CD14-positive monocyte (primary cell): ENCODE measurements around the gene EXOC3L4. TPM values are rescaled to one million over a fixed set of nuclear protein-coding genes. Genes with fewer than 3 reads are reported as not detected.

Experiments used
- DNase-seq, 3 donors: peaks; one replicate each; pipeline ENCODE4 v3.0.0-alpha.2; 2011 to 2022
- H2AFZ ChIP-seq: 2 replicates; pipeline ENCODE4 v1.6.0; 2012; ENCODE audit warnings: mild to moderate bottlenecking, low read depth, low read length, inconsistent platforms; ENCODE audit not compliant: insufficient read depth, poor library complexity, severe bottlenecking
- H3K27ac ChIP-seq, 2 donors: 1 replicate in 1 of 2; 2 replicates in 1 of 2; pipeline ENCODE4 v1.5.1; 2012 to 2013; ENCODE audit warnings: low read length in 2 of 2, control low read depth in 1 of 2, inconsistent platforms in 1 of 2, low read depth in 1 of 2, mild to moderate bottlenecking in 1 of 2
- H3K27me3 ChIP-seq, 2 donors: one replicate each; pipeline versions ENCODE4 v1.6.0 to v1.6.1; 2011 to 2013; ENCODE audit warnings: low read length in 2 of 2; ENCODE audit not compliant: control insufficient read depth in 2 of 2, insufficient read depth in 2 of 2
- H3K36me3 ChIP-seq, 2 donors: replicated peaks in 1 of 2; 1 replicate in 1 of 2; 2 replicates in 1 of 2; pipeline versions ENCODE4 v1.5.1 to v1.6.1; 2012 to 2013; ENCODE audit warnings: low read length in 2 of 2, control low read depth in 1 of 2, inconsistent platforms in 1 of 2, mild to moderate bottlenecking in 1 of 2; ENCODE audit not compliant: insufficient read depth in 2 of 2, control insufficient read depth in 1 of 2
- H3K4me1 ChIP-seq, 2 donors: 1 replicate in 1 of 2; 2 replicates in 1 of 2; pipeline versions ENCODE4 v1.5.1 to v1.6.1; 2012 to 2013; ENCODE audit warnings: low read length in 2 of 2, control low read depth in 1 of 2, inconsistent platforms in 1 of 2, mild to moderate bottlenecking in 1 of 2, moderate library complexity in 1 of 2; ENCODE audit not compliant: insufficient read depth in 2 of 2, control insufficient read depth in 1 of 2
- H3K4me2 ChIP-seq: replicated peaks from 2 replicates; pipeline ENCODE3; 2012; ENCODE audit warnings: low read length, moderate library complexity, mild to moderate bottlenecking; ENCODE audit not compliant: poor library complexity, severe bottlenecking; ENCODE audit errors: extremely low read depth
- H3K4me3 ChIP-seq, 3 experiments: fragments of 200-600 bp in 1 of 3; sonication (generic) in 1 of 3; replicated peaks in 1 of 3; 1 replicate in 2 of 3; 2 replicates in 1 of 3; pipeline ENCODE4 v1.5.1; 2011 to 2013; ENCODE audit warnings: low read length in 3 of 3, mild to moderate bottlenecking in 3 of 3, control low read depth in 2 of 3, low read depth in 2 of 3, inconsistent platforms in 1 of 3, moderate library complexity in 1 of 3
- H3K79me2 ChIP-seq: 2 replicates; pipeline ENCODE4 v1.6.0; 2012; ENCODE audit warnings: mild to moderate bottlenecking, control low read depth, inconsistent platforms, low read length, moderate library complexity; ENCODE audit not compliant: insufficient read depth
- H3K9ac ChIP-seq: 2 replicates; pipeline ENCODE4 v1.6.0; 2017; ENCODE audit warnings: low read length, mild to moderate bottlenecking; ENCODE audit not compliant: insufficient read depth, poor library complexity, severe bottlenecking
- H3K9me3 ChIP-seq, 2 donors: replicated peaks in 1 of 2; 1 replicate in 1 of 2; 2 replicates in 1 of 2; pipeline versions ENCODE4 v1.5.1 to v1.6.1; 2012 to 2013; ENCODE audit warnings: low read length in 2 of 2, control low read depth in 1 of 2; ENCODE audit not compliant: control insufficient read depth in 1 of 2, insufficient read depth in 1 of 2
- H4K20me1 ChIP-seq: 2 replicates; pipeline ENCODE4 v1.6.0; 2012; ENCODE audit warnings: mild to moderate bottlenecking, low read length, control low read depth, moderate library complexity; ENCODE audit not compliant: insufficient read depth
- H3K27ac Mint-ChIP-seq, 7 donors: one replicate each; pipeline ENCODE4 v1.8.0; 2020; ENCODE audit warnings: mild to moderate bottlenecking in 7 of 7, mixed read lengths in 7 of 7, moderate library complexity in 6 of 7, inconsistent platforms in 2 of 7
- H3K27me3 Mint-ChIP-seq, 3 donors: one replicate each; pipeline ENCODE4 v1.8.0; 2021 to 2022; ENCODE audit warnings: low read depth in 3 of 3, mild to moderate bottlenecking in 3 of 3, mixed read lengths in 3 of 3, moderate library complexity in 3 of 3, inconsistent platforms in 1 of 3
- H3K36me3 Mint-ChIP-seq, 2 donors: one replicate each; pipeline ENCODE4 v1.8.0; 2020; ENCODE audit warnings: mixed read lengths in 2 of 2, inconsistent platforms in 1 of 2, mild to moderate bottlenecking in 1 of 2
- H3K4me1 Mint-ChIP-seq: one replicate; pipeline ENCODE4 v1.8.0; 2020; ENCODE audit warnings: mild to moderate bottlenecking, mixed read lengths
- H3K4me3 Mint-ChIP-seq, 2 donors: one replicate each; pipeline ENCODE4 v1.8.0; 2020; ENCODE audit warnings: mild to moderate bottlenecking in 2 of 2, mixed read lengths in 2 of 2, moderate library complexity in 1 of 2
- H3K9me3 Mint-ChIP-seq, 7 donors: one replicate each; pipeline ENCODE4 v1.8.0; 2020 to 2022; ENCODE audit warnings: mixed read lengths in 7 of 7, mild to moderate bottlenecking in 6 of 7, moderate library complexity in 6 of 7, inconsistent platforms in 2 of 7
- CTCF ChIP-seq: fragments of 200-600 bp; IDR thresholded peaks from one replicate; pipeline ENCODE4 v1.8.0; 2022; ENCODE audit warnings: antibody characterized with exemption, mild to moderate bottlenecking
- WGBS: methylation state at CpG from one replicate; pipeline ENCODE4 v1.1.5; 2013; ENCODE audit warnings: missing lambda C conversion rate; ENCODE audit not compliant: insufficient coverage; 5-methylcytosine and 5-hydroxymethylcytosine counted together
- intact Hi-C, 2 donors: fragments of 100-400 bp; cut with micrococcal nuclease; formaldehyde crosslinking; loops; one replicate each; pipeline versions ENCODE4 v1.15.0 to v1.15.1; 2023
- polyA plus RNA-seq, 3 donors: library from polyadenylated mRNA; depleted of rRNA in 1 of 3; unstranded in 2 of 3; stranded (reverse) in 1 of 3; fragments of 300-500 nt in 2 of 3; fragments of >200 nt in 1 of 3; fragmentation: Illumina TruSeq in 2 of 3; gene quantifications; 1 replicate in 2 of 3; 2 replicates in 1 of 3; pipeline ENCODE4 v1.2.3, GENCODE V29; 2012 to 2021

EXOC3L4 gene
- polyA plus RNA-seq, 3 donors, result 0.17 TPM; not detected in 2

- Histone ChIP-seq H3K4me3 (no peak overlapping the region), H3K4me2 (no peak overlapping the region), H3K27me3 (peaks cover 0 to 6% of the 10 kb centered on the region in 2 donors), H3K79me2 (peaks cover 19% of the 10 kb centered on the region), H3K9ac (no peak overlapping the region), H3K4me1 (peaks cover 15 to 50% of the 10 kb centered on the region in 2 donors), H2AFZ (no peak overlapping the region), H4K20me1 (peaks cover 83% of the 10 kb centered on the region), H3K9me3 (no peaks in the 10 kb centered on the region), H3K27ac (peak overlapping the region in 1 of 2 donors; percentile 31), H3K36me3 (peaks cover 67 to 73% of the 10 kb centered on the region in 2 donors)
- intact Hi-C loops, result loop anchor here in 1 of 2 donors (5.0 kb wide), 1 partner anchor 33 kb away; no protein-coding TSS in a partner anchor
- peaks cover 32% of the 10 kb centered on the region for H3K4me1 Mint-ChIP-seq
- H3K36me3 Mint-ChIP-seq, result peaks cover 69 to 75% of the 10 kb centered on the region in 2 donors
- no peak overlapping the region for H3K4me3 Mint-ChIP-seq
- peak in 1 of 3 donors; percentile 4 for DNase-seq
- H3K27ac Mint-ChIP-seq, result peak overlapping the region in 5 of 7 donors; percentile 31 to 75 (median 38)
- peaks cover 9 to 19% (median 13%) of the 10 kb centered on the region in 3 donors for H3K27me3 Mint-ChIP-seq
- no peaks in the 10 kb centered on the region for H3K9me3 Mint-ChIP-seq
- 95% methylated on average over 9 of the region's 14 CpGs for WGBS
- TF ChIP-seq CTCF, result no peak
Observed at GRCh38 chr14:103134919-103135318, 40.4 kb downstream of the EXOC3L4 start.

- H3K9me3 ChIP-seq, result no peaks in the 10 kb centered on the region
- H4K20me1 ChIP-seq, result peaks cover 76% of the 10 kb centered on the region
- no peak overlapping the region for H3K9ac ChIP-seq
- DNase-seq, result peak in 1 of 3 donors; percentile 6
- Mint-ChIP-seq H3K27ac (peak overlapping the region in 4 of 7 donors; percentile 38 to 82 (median 58)), H3K4me3 (no peak overlapping the region), H3K4me1 (peaks cover 35% of the 10 kb centered on the region), H3K27me3 (peaks cover 9 to 23% (median 18%) of the 10 kb centered on the region in 3 donors), H3K36me3 (peaks cover 62 to 68% of the 10 kb centered on the region in 2 donors), H3K9me3 (peaks cover 0 to 2% (median 0%) of the 10 kb centered on the region in 7 donors)
- no peak overlapping the region for H2AFZ ChIP-seq
- peaks cover 12% of the 10 kb centered on the region for H3K79me2 ChIP-seq
- WGBS, result 95% methylated on average over 26 of the region's 26 CpGs
- peaks cover 15 to 50% of the 10 kb centered on the region in 2 donors for H3K4me1 ChIP-seq
- peaks cover 61 to 67% of the 10 kb centered on the region in 2 donors for H3K36me3 ChIP-seq
- intact Hi-C loops, result loop anchor here in 1 of 2 donors (5.0 kb wide), 1 partner anchor 33 kb away; no protein-coding TSS in a partner anchor
- TF ChIP-seq CTCF, result no peak
- H3K27ac ChIP-seq, result peak overlapping the region in 1 of 2 donors; percentile 31
- H3K4me2 ChIP-seq, result no peak overlapping the region
- no peak overlapping the region for H3K4me3 ChIP-seq
- peaks cover 0 to 6% of the 10 kb centered on the region in 2 donors for H3K27me3 ChIP-seq
Observed at GRCh38 chr14:103135333-103136260, 41.1 kb downstream of the EXOC3L4 start.
